Sigmoid colon (tissue), 4 donors: ENCODE data around the gene SLC16A3.

ENCODE experiments used
- CTCF ChIP-seq, 4 experiments: fragments of 450-650 bp in 3 of 4; fragments of 200-600 bp in 1 of 4; IDR thresholded peaks; one replicate each; pipeline ENCODE4 v1.5.1; 2016 to 2019; ENCODE audit warnings: antibody characterized with exemption in 4 of 4, mild to moderate bottlenecking in 3 of 4, moderate library complexity in 2 of 4
- EP300 ChIP-seq, 4 donors: sonication (generic); formaldehyde crosslinking; IDR thresholded peaks; one replicate each; pipeline ENCODE4 v1.6.1; 2017; ENCODE audit warnings: antibody characterized with exemption in 4 of 4
- POLR2A ChIP-seq, 2 donors: fragments of 450-650 bp; IDR thresholded peaks; one replicate each; pipeline ENCODE4 v1.6.1; 2016; ENCODE audit warnings: antibody characterized with exemption in 2 of 2, mild to moderate bottlenecking in 2 of 2, moderate library complexity in 2 of 2

GRCh38 chr17:82255402-82255972 lies 26.6 kb downstream of the SLC16A3 start:
- no peak for TF ChIP-seq CTCF (IDR thresholded peaks at IDR 0.05)
- TF ChIP-seq POLR2A (IDR thresholded peaks at IDR 0.05) = no peak
- no peak for TF ChIP-seq EP300 (IDR thresholded peaks at IDR 0.05)
